HG03457 (cell line): ENCODE measurements around the gene FLCN.
"Not testable (repeated sequence)": the region's sequence is repeated elsewhere in the genome, so short reads cannot be mapped to it uniquely, and the experiment has no call there.

Source experiments
- ATAC-seq: cut with Tn5 transposase; IDR thresholded peaks from one replicate; pipeline ENCODE4 v1.9.1; 2021; ENCODE audit warnings: moderate number of reproducible peaks; ENCODE audit not compliant: unreplicated experiment

Gene FLCN

DNA sequence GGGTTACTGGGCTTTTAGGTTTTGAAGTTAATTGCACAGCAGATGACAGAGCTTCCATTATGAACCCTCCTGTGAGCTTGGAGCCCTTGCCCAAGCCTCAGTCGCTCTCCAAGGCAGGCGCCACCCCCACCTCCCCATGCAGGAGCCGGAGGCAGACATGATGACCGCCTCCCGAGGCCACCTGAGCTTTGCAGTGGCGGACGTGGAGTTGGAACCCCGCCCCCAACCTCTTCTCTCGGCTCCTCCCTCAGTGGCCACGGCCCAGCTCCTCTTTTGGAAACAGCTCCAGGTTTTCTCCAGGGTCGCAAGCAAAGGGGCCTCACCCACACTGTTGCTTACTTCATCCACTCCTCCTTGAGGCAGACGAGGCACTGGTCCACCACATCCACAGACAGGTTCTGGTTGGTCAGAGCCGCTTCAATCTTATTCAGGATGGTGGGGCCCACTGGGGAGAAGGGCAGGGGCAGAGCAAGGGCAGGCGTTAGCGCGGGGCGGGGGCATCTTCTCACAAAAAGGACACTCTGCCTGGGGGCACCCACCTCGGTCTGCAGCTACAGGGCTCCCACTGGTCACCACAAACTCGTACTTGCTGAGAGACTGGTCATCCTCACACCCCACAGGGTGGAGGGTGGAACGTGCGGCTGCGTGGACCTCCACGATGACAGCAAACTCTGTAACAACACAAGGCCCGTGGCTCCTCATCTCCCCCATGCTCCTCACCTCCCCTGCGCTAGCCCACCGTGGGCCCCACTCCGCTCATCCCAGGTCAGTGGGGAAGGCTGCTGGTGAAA is 22.1 kb downstream of the FLCN start:
- ATAC-seq = no peak

DNA sequence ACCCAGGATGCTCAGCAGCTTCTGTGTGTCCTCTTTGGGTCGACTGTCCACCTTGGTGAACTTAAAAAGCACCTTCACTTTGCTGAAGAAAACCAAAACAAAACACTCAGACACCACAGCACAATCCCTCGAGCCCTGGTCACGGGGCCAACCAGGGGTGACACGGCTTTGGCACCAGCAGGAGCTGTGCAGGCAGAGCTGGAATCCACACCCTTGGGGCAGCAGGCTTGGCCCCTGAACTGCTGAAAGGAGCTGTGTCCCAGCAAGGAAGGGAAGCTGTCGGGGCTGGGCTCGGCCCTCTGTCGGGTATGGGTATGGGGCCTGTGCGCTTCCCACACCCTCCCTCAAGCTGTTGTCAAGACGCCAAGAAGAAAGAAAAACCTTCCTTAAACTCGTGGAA is 23.2 kb downstream of the FLCN start:
- no peak for ATAC-seq

DNA sequence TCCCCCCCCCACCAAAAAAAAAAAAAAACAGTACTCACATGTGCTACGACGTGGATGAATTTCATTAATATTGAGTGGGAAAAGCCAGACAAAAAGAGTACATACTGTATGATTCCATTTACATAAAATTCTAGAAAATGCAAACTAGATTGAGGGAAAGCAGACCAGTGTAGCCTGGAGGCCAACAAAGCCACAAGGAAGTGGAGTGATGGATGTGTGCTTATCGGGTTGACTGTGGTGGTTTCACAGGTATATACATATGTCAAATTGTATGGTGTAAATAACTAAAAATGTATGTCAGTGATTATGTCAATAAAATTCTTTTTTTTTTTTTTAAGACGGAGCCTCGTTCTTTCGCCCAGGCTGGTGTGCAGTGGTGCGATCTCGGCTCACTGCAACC is 29.0 kb downstream of the FLCN start:
- no peak for ATAC-seq

DNA sequence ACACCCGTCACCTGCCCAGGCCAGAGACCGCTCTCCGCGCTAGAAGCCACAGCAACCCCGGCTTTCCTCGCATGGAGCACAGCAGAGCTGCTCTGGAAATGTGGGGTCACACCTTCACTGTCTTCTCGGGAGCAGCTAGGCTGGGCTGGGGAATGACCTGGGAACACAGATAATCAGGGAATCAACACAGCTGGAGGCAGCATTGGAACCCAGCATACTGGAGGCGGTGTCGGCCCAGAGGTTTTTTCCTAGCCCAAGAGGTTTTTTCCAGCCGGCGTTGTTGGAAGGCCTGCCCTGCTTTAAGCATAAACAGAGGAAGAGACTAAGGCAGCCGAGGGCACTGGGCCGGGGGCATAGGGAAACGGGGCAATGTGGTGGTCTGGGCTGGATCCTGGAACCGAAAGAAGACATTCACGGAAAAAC is 30.0 kb downstream of the FLCN start:
- no peak for ATAC-seq

DNA sequence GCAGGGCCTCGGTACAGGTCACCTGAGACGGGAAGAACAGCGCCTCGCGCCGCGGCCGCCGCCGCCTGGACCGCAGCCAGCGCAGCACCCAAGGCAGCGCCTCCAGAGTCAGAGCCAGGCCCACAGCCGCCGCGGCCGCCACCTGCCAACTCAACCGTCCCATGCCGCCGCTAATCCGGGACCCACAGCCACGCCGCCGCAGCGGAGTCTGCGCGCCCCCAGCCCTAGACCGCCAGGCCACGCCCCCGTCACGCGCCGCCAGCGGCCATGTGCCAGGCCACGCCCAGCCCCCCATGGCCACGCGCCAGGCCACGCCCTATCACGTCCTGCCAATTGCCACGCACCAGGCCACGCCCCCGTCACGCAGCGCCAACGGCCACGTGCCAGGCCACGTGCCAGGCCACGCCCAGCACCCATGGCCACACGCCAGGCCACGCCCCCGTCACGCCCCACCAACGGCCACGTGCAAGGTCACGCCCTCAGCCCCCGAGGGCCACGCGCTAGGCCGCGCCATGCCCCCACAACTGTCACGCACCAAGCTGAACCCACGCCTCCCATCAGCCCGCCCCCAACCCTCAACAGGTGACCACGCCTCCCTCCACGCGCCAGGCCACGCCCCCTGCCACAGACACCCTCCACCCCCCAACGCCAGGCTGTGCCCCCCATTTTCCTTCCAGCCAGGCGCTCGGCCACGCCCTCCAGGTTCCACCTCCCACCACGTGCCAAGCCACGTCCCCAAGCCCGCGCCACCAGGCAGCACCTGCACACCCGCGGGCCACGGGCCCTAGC is 30.6 kb downstream of the FLCN start, which contains the start of gene PLD6:
TSS of gene PLD6 (minus strand) at position 210 of the 789 bp plus-strand sequence. CDS start at position 163, 47 bp downstream.
- ATAC-seq = no peak

DNA sequence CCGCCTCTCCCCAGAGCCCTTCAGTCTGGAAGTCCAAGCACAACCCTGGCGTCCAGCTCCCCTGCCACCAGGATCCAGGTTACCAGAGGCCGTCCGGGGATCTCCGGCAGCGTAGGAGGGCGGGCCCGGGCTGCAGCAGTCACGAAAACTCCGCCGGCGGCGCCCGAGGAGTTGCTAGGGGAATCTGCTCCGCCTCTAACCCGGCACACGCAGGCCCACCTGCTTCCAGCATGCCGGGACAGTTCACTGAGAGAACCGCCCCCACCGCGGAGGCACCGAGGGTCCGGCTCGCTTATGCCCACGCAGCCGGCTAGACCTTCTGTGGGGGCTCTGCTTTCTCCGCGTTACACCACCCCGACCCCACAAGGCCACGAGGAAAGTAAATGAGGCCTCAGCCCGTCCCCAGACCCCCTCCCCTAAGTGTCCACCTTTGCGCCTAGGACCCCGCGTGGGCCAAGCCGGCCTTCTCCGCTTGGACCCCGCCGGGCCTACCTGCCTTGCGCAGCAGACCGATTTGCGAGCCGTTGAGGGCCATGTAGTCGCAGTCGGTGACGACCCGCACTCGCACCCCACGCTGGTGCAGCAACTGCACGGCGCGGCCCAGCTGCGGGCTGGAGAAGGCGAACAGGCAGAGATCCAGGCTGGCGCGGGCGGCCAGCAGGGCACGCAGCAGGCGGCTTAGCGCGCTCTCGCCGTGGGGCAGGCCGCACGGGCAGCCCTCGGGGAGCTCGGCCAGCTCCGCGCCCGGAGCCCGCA is 31.4 kb downstream of the FLCN start:
- ATAC-seq = no peak

DNA sequence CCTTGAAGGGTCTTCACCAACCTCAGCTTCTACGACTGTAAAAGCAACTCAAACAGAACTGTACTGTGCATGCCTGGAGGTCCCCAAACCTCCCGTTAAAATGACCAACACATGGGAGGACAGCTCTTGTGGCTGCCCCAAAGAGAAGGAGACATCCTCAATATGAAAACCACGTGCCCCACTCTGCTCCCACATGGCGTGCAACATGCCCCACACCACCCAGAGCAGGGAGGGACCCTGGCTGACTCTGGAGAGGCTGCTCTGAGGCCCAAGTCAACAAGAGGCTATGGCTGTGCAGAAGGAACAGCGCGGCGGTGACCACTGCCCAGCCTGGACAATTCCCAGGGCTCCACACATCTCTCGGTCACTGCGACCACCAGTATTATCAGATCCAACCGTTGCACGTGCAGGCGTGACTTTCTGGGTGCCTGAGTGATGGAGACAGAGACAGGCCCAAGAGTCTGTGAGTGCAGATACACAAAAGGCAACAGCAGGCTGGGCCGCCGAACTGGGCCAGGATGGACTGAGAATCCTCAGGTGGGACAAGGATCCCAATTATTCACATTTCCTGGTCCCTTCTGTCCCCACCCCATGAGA is 32.2 kb downstream of the FLCN start:
- no peak for ATAC-seq

DNA sequence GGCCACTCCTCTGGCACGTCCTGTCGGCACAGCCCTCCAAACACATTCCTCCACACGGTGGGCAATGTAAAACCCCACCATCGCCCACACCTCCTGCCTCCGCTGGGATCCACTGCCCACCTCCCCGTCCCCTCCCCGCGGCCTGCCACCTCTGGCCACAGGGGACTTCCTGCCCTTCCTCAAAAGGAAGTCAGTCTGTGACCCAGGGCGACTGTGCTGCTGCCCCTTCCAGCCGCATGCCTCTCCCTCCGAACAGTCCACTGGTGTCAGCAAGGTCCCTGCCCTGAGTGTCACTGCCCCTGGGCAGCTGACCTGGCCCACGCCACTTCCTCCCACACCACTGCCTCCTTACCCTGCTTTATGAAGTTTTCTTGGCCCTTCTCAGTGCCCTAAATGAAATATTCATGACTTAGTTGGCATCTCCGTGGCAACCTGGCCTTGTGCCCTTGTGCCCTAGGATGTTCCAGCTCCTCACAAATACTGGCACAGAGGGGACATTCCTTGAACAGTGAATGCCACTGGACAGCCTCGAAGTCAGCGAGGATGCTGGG is 32.9 kb downstream of the FLCN start:
- ATAC-seq = no peak

DNA sequence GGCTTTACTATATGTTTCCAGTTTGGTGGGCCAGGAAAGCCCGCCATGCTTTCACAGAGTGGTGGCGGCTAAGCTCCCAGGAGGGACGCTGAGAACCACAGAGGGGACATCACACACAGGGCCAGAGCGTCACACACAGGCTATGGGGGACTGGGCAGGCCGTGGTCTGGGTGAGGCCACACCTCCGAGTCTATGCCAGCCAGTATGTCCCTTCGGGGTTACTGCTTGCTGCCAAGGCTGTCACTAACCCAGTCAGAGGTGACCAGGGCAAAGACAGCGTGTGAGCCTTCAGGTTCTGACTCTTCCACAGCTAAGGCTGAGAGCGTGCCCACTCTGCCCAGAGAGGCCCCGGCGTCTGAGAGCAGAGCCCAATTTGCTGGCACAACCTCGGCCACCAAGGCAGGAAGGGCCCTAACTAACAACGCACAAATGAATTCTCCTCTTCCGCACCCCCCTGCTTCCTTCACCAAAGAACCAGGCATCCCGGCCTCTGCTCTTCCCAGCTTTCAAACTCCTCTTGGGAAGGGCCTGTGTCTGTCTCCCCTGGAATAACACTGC is 33.7 kb downstream of the FLCN start:
- ATAC-seq = no peak

DNA sequence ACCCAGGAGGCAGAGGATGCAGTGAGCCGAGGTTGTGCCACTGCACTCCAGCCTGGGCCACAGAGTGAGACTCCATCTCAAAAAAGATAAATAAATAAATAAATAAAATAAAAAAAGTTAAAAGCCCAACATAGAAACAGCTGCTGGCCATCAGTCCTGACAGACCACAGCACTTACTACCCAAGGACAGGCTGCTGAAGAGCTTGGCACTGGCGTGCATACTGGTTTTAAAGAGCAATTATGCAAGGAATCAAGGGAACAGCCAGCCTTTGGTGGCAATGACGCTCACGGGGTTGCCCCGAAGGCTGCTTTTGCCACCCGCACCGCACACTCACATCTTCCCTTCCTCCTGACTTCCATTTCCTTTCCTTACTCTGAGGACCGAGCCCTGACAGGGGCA is 35.1 kb downstream of the FLCN start:
- ATAC-seq = no peak

DNA sequence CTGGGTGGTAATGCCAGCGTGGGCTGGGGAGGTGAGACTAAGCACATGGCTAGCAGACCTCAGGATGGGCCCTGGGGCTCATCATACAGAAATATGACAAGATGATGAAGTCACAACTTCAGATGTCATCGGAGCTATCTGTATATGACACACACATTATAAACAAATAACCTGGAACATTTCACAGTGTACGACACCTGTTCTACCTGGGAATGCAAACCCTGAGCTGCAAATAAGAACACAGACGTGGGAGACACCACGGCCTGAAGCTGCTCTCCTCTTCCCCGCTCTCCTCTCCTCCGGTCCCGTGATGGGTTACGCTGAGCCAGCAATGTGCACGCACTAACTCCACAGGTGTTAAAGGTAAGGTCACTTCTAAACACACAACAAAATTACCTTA is 35.7 kb downstream of the FLCN start:
- ATAC-seq = no peak

DNA sequence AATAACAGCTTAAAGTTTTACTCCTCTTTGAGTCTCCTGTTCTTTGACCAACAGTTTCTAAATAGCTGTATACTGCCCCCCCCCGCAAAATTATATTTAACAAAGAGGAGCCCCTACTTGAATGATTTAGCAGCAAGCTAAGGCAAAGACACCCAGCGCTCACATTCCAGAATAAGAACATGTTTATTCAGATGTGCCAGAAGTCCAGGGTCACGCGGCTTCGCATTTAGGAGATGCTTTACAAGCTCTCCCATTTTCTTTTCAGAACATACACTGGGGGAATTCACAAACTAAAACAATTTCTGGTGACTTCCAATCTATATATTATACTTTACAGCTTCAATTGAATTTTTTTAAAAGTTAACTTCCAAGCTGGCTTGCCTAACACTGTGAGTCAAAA is 36.1 kb downstream of the FLCN start:
- ATAC-seq = no peak

DNA sequence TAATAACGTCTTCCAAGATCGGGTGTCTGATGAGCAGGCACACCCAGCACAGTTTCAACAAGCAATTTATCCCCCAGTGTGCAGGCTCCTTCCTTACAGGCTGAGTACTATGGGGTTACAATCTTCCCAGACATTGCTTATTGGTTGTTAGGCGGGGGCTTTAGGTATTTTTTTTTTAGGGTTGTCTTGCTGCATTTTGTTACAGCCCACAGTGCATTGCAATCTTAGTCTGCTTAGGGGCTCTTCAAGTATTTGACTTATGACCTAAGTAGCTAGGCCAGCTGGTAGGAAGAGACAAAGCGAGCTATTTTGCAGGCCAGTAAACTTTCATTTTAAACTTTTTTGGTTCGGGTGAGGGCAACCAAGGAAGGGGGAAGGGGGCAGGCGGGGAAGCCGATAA is 36.7 kb downstream of the FLCN start:
- ATAC-seq = no peak

DNA sequence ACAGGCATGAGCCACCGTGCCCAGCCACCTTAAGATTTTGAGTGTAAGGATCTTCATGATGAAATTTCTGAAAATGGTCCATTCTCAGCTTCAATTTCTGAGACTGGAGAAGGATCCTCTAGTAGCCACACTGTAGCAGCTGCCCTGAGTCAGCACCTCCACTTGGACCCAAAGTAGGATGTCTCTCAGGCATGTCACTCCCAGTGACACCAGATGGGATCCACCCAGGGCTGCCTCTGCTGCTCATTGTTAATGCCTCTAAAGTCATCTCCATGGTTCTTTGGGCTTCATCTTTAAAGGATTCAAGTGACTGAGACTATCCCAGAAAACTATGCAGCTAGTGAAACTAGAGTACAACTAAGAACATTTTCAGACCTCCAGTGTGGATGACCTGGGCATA is 38.7 kb downstream of the FLCN start:
- ATAC-seq = no peak

DNA sequence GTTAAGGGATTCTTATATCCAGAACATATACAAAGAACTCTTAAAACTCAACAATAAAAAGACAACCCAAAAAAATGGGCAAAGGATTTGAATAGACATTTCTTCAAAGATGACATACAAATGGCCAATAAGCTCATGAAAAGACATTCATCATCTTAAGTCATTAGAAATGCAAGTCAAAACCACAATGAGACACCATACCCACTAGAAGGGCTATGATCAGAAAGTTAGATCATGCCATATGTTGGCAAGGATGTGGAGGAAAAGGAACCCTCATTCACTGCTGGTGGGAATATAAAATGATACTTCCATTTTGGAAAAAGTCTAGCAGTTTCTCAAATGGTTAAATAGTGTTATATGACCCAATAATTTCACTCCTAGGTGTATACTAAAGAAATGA is 40.2 kb downstream of the FLCN start:
- ATAC-seq = no peak

DNA sequence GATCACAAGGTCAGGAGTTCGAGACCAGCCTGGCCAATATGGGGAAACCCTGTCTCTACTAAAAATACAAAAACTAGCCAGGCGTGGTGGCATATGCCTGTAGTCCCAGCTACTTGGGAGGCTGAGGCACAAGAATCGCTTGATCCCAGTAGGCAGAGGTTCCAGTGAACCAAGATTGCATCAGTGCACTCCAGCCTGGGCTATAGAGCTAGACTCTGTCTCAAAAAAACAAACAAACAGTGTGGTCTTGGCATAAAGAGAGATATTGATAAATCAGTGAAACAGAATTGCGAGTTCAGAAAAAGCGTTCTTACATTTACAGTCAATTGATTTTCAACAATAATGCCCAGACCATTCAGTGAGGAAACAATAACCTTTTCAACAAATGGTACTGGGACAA is 41.5 kb downstream of the FLCN start:
- not testable (repeated sequence) for ATAC-seq

DNA sequence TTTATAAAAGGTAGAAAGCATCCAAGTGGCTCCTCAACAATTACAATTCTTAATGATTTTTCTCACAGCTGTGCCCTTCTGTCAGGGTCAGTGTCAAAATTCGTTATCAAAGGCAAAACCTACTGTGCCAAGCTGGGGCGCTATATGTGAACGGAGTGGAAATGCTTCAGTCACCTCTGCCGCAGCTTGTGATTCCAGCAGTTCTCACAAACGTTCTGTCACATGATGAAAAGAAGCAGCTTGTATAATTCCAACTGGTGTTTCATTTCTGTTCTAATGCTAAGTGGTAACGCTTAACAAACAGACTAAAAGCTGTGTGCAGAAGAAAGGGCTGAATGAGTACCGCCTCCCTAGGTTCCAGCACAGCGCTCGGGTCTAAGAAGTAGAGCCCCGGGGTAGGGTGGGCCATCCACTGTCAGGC is 45.0 kb downstream of the FLCN start:
- ATAC-seq = no peak

DNA sequence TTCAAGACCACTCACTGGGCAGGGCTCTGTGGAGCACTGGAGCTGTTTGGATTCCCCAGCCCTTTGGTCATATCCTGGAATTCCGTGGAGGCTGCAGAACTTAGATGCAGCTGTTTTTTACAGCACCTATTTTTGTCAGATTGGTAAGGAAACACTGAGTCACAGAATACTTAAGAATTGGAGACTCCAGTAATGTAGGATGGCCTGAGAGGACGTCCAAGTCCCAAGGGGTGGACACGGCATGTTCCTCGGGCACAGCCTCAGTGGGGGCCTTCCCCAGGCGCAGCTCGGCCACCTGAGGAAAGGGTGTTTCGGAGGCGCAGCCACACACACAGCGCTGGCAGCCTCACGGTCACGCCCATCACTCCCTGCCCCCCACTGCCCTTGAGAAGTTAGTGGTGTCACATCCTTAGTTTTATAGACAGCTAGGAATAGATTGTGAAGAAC is 45.6 kb downstream of the FLCN start:
- ATAC-seq = no peak

DNA sequence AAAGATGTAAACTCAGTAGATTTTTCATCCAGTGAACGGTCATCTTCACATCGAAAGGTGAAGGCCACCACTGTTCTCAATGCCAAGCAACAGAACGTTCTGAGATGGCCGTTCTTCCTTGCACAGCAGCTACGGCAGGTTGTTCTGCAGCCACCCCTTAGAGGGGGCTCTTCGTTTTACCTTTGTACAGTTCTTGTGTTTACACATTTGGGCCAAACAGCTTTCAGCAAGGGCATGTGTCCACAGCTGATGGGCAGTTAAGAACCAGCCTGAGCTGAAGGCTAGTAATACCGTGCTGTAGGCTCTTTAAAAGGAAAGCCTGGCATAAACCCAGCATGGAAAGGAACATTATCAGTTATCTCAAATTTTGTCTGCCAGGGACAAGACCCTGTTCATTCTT is 46.8 kb downstream of the FLCN start:
- ATAC-seq = no peak

DNA sequence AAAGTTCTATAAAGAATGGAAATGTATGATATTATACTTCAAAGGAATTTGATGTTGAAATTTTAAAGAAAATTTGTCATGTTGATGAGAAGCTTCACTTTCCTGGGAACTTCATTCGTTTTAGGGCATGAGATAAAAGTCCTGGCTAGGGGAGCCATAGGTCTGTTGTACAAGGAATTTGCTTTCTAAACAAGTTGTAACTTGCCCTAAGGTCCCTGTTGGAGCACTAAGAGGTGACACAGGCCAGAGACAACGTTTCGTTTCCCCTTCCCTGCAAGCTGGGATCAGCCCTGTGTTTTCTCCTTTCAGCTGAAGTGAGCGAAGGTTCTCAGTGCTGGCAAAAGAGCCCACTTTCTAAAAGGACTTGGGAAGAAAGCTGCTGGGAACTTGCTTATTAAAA is 47.4 kb downstream of the FLCN start:
- ATAC-seq = no peak
